Measurements from ENCODE around the gene PTPN11.
"Not testable (repeated sequence)": the region's sequence is repeated elsewhere in the genome, so short reads cannot be mapped to it uniquely, and the experiment has no call there.

The PTPN11 gene

DNA sequence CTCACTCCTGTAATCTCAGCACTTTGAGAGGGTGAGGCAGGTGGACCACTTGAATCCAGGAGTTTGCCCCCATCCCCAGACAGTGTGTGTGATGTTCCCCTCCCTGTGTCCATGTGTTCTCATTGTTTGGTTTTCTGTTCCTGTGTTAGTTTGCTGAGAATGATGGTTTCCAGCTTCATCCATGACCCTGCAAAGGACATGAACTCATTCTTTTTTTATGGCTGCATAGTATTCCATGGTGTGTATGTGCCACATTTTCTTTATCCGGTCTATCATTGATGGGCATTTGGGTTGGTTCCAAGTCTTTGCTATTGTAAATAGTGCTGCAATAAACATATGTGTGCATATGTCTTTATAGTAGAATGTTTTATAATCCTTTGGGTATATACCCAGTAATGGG is 38.4 kb downstream of the PTPN11 start:
- not testable (repeated sequence) for DNase-seq

DNA sequence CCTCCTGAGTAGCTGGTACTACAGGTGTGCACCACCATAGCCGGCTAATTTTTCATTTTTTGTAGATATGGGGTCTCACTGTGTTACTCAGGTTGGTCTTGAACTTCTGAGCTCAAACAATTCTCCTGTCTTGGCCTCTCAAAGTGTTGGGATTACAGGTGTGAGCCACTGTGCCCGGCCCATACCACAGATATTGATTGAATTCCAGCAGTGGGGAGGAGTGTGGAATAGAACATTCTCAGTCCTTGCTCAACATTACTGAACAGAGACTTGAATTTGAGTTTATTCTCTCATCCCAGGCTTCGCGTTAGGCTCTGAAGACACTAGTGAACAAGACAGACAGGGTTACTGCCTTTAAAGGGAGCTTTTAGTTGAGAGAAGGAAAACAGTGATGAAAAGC is 39.6 kb downstream of the PTPN11 start:
- no peak for DNase-seq

DNA sequence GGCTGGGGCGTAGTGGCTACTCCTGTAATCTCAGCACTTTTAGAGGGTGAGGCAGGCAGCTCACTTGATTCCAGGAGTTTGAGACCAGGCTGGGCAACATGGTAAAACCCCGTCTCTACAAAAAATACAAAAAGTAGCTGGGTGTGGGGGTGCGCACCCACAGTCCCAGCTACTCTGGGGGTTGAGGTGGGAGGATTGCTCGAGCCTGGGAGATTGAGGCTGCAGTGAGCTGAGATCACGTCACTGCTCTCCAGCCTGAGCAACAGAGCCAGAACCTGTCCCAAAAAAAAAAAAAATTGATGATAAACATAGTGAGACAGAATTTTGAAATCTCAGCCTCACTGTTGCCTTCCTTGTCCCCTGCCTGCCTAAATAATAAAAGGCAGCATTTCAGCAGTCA is 40.0 kb downstream of the PTPN11 start:
- DNase-seq: no peak

DNA sequence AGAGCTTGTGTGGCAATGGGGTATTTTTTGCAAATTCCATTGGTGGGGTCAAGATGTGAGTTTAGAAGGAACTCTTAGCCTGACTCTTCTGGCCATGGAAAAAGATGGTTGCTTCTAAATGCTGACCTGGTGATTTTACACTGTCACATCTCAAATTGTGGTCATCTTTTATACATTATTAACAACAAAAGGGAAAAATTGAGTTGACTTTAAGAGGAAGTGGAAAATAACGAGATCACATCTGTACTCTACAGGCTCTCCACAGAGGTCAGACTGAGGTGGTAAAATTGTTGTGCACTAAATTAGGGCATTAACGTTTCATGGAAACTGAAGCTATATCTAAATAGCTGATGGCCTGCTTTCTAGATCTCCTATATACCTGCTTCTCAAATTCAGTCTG is 44.7 kb downstream of the PTPN11 start:
- DNase-seq: no peak

DNA sequence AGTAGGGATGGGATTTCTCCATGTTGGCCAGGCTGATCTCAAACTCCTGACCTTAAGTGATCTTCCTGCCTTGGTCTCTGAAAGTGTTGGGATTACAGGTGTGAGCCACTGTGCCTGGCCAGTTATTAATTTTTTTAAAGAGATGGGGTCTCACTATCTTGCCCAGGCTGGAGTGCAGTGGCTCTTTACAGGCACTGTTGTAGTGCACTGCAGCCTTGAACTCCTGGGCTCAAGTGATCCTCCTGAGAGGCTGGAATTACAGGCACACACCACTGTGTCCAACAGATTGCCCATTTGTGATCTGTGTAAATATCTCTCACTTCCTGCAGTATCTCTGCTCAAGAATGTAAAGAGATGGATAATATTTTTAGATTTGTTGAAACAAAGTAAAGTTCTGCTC is 45.9 kb downstream of the PTPN11 start:
- DNase-seq: no peak

DNA sequence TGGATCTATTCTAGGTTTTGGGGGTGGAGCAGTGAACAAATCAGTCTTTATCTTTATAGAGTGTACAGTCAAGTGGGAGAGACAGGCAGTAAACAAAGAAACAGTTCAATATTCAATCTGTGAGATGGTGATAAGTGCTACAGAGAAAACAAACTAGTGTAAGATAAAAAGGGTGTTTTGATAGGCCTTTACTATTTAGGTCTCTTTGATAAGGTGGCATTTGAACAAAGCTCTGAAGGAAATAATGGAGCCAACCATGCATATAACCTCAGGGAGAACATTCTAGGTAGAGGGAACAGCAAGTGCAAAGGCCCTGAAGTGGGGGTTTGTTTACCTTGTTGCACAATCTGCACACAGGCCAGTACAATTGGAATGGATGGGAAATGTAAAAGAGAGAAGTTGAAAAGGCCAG is 47.3 kb downstream of the PTPN11 start:
- DNase-seq: no peak

DNA sequence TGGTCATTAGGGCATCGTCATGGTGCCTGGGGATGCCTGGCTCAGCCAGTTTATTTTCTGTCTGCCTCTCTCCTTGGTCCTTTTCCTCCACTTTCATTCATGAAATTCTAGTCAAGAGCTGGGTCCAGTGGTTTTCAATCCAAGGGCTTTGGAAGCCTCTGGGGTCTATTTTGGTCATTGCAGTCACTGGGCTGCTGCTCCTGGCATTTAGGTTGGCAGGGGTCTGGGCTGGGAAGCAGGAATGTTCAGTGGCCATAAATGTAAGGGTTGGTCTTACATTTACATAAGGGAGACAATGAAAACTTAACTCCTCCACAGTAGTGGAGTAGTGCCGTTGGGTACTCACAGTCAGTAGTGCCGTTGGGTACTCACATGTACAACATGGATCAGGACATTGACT is 48.1 kb downstream of the PTPN11 start:
- DNase-seq: no peak

DNA sequence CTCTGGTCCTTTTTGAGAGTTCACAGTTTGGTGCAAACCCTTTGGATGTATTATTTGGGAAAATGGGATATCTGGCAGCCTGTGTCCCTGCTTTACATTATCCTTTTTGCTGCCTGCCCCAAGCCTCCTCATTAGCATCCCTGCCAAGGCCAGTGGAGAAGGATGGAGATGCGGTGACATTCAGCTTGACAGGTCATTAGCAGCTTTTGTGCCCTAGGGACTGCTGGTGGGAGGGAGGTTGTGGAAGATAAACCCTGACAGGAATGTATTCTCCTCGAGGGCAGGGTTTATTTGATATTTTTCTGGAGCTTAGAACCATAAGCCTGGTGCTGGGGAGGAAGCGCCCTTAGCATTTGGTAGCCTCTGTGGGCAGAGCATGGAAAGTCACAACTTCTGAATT is 49.3 kb downstream of the PTPN11 start:
- no peak for DNase-seq

DNA sequence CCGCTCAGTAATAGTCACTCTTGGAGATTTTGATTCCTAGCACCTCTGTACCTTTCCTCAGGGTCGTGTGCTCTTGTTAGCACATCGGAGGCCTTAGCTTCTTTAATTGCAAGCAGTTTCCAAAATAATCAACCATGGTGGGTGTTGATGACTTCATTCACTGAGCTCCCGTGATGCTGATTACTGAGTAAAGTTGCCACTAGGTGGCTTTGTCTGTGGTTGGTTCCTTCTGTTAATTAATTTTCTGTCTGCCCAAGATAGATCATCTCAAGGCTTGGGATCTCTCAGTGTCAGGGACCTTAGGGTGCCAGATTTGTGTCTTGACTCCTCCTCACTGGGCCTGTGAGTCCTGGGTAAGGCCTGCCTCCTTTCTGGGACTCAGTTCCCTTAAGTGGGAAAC is 54.3 kb downstream of the PTPN11 start:
- DNase-seq: no peak

DNA sequence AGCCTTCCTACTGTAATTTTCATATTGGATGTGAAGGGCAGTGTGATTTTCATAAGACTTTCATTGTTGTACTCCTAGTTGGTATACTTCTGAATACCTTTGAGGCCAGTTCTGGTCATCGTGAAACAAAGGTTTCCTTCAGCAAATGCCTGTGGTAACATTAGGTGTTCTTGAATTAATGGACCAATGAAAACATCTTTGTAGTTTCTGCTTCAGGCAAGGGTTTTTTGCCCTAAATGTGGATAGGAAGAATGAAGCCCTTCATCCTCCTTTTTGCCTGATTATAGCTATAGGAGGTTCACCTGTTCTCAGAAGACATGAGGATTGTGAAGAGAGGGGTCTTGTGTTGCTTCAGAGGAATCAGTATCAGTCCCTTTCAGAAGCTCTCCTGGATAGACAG is 60.7 kb downstream of the PTPN11 start:
- no peak for DNase-seq

DNA sequence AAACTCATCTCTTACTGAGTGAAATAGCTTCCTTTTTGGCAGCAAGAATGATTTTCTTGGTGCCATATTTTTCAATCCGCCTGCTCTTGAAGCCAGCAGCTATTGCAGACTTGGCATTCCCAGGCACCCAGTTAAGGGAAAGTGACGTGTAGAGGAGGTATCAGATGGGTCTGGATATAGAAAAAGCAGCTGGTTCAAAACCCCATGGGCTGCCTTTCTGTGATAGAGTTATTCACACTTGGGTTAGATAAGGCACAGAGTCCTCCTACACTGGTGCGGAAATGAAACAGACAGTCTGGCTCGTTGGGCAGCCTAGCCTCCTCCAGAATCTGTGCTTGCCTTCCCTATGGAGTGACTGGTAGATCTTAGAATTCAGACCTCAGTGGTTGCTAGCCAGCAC is 62.2 kb downstream of the PTPN11 start:
- DNase-seq: no peak

DNA sequence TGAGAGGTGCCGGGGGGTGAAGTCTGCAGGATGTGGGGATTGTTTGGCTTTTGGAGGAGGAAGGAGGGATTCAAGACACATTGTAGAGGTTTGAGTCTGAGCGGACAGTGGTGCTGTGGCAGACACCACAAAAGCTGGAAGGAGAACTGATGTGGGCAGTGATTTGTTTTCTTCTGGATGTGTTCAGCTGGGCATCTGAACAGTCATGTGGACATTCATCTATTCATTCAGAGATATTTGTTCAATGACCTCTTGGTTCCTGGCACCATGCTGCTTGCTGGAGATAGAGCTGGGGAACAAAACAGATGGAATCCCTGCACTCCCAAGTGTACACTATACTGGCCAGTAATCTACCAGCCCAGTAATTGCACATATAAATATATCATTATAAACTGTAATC is 64.0 kb downstream of the PTPN11 start:
- DNase-seq: no peak

DNA sequence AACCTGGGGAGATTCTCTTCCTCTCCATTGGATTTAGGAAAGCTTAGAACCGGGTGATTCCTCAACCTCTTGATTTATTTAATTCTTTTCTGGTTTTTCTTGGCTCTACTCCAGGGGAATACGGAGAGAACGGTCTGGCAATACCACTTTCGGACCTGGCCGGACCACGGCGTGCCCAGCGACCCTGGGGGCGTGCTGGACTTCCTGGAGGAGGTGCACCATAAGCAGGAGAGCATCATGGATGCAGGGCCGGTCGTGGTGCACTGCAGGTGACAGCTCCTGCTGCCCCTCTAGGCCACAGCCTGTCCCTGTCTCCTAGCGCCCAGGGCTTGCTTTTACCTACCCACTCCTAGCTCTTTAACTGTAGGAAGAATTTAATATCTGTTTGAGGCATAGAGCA is 67.6 kb downstream of the PTPN11 start:
- no peak for DNase-seq

DNA sequence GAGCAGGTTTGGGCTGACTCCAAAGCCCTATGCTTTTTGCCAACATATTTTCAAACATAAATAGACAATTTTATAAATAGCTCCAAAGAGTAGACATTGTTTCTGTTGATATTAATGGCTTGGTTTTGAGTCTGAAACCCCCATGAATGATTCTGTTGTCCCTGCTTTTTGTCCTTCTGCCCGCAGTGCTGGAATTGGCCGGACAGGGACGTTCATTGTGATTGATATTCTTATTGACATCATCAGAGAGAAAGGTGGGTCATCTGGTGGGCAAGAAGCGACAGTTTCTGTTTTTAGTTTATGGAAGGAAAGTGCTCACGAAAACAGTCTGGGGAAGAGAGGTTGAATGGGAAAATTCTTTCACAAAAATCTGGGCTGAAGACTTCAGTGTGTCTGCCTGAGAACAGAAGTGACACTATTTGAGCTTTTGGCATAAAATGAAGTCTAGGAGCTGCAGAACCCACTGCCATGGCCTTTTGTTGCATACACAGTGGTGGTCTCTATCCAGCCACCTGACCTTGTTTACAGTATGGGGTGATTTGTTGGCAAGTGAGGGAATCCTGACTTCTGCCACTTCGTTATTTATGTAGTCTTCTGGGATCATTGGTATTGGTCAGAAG is 69.6 kb downstream of the PTPN11 start:
- DNase-seq: no peak

DNA sequence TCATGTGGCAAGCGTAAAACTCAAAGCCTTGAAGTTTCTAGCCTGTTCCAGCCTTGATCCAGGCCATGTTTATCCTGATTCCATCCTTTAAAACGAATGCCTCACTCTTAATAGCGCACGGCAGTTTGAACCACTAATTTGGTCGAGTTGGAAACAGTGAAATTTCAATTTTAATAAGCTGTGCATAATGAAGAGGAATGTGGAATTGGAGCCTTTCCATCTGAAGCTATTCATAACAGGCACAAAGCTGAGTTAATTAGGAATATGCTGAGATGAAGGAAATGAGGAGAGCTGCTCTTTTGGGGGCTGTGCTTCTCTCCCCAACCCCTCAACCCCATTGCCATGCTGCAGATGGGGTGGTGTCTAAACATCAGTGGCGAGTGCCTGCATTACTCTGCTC is 70.7 kb downstream of the PTPN11 start:
- no peak for DNase-seq

DNA sequence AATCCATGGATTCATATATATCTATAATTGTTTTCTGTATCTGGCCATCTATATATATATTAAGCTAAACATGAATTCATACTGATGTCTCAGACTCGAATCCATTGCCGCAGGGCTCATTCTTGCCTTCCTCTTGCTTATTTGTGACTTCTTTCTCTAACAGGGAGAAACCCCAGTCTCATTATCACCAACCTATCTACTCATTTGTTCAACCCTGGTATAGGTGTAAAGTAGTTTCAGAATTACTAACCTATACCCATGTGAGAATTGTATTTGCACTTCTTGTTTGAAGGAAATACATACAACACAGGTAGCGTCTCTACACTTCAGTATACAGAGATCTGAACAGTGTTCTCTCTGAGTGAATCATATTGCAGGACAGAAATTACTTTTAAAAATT is 77.7 kb downstream of the PTPN11 start:
- DNase-seq: no peak

DNA sequence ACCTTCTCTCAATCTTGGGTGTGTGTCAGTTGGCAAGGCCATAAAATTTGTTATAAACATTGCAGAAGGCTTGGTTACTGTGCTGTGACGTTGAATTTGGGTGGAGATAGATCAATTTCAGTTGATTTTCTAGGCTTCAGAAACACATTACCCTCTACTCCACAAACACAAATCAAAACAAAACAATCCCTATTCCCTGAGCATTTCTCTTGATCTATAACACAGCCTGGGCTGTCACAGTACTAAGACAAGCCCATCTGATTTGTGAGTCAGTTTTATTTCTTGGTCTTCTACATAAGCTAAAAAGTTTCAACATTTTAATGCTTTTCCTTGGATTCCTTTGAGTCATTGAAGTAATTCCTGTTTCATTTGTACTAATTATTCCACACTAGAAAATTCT is 79.8 kb downstream of the PTPN11 start:
- no peak for DNase-seq

DNA sequence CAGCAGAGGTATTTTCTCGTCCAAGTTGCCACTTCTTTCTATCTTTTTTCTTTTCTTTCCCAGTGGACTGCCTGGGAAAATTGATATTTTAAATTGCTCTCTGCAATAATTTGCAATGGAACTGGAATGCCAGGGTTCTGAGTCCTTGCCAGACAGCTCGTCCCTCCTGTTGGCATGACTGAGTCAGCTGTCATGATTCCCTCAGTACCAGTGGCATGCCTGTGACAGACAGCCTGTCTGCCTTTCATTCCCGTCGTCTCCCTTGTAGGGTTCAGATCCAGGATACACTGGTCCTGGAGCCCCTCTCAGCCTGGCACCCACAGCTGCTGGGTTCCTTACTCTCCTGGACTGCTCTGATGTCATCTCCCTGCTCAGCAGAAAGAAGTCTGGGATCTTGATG is 84.8 kb downstream of the PTPN11 start:
- no peak for DNase-seq

DNA sequence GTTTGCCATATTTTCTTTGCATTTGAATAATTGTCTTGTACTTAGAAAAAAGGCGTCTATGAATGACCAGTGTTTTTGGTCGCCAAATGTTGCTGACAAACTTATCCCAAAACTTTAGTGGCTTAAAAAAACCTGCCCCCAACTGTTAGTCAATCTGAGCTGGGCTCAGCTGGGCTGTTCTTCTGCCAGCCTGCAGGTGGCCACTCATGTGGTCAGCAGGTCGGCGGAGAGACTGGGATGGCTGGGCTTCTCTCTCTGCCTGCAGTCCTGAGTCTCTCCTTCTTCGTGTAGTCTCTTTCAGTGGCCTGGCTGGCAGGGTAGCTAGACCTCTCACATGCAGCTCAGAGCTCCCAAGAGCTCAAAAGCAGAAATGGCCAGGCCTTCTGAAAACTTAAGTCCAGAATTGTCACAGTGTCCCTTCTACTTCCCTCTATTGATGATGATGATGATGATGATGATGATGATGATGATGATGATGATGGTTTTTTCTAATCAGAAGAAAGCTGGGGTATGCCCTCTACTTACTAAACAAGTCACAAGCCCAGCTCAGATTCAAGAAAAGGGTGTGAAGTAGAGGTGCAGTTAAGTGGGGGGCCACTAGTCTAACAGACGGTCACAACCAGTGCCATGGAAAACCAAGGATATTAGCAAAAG is 87.9 kb downstream of the PTPN11 start:
- no peak for DNase-seq

DNA sequence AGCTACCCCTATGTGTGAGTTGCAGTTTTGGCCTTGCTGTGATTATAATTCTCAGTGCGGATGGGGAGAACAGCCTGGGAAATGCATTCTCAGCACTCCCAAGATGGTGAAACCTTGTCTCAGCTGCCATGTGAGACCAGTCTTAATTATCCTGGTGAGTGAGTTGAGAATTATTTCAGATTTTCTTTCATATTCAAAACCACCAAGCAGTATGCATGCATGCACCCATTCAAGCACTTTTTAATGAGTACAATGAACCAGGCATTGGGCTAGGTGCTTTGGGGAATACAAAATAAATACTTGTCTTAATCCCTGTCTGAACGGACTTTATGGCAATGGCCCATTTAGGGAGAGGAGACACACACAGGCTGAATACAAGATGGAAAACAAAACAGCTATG is 94.7 kb downstream of the PTPN11 start:
- DNase-seq: no peak

DNA sequence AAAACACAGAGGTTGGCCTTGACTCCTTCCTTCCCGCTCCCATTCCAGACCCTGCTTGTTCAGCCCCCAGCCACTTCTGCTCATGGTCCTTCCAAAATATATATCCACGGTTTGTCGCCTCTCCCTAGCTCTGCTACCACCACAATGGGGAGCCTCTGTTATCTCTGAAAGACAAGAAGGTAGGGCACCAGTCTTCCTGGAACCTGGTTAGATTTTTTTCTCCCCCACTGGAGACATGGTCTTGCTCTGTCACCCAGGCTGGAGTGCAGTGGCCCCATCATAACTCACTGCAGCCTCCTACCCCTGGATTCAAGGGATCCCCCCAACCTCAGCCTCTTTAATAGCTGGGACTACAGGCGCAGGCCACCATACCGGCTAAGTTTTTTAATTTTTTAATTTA is 95.7 kb downstream of the PTPN11 start:
- DNase-seq: no peak

DNA sequence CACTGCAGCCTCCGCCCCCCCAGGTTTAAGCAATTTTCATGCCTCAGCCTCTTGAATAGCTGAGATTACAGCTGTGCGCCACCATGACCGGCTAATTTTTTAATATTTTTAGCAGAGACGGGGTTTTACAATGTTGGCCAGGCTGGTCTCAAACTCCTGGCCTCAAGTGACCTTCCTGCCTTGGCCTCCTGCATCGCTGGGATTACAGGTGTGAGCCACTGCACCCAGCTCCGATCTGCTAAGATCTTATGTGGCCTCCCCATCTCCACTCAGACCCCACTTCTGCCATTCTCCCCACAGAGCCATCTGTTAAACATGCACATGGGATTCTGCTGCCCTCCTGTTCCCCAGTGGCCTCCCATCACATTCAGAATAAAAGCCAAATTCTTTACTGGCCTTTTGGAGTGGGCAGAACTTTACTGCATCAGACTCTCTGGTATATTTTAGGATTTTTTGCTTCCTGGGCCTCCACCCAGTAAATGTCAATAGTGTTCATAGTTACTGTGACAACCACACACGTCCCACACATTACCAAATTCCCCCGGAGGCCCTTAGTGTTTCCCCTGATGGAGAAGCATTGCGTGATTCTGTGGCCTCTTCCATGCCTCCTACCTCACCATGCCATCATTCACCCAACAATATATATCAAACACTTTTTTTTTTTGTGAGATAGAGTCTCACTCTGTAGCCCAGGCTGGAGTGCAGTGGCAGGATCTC is 96.3 kb downstream of the PTPN11 start:
- no peak for DNase-seq

DNA sequence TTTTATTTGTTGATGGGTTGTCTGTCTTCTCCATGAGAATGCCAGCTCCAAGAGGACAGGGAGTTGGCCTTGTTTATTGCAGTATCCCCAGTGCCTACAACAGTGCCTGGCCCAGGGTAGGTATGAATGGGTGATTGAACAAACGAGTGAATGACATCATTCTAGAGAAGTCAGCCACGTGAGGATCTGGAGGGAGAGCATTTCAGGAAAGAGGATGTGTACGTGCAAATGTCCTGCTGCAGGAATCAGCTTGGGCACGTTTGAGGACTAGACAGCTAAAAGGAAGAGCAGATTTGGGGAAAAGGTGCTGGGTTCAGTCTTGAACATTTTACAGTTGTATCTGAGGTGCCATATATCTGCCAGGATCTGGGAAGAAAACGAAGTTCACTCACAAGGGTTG is 97.1 kb downstream of the PTPN11 start:
- no peak for DNase-seq

DNA sequence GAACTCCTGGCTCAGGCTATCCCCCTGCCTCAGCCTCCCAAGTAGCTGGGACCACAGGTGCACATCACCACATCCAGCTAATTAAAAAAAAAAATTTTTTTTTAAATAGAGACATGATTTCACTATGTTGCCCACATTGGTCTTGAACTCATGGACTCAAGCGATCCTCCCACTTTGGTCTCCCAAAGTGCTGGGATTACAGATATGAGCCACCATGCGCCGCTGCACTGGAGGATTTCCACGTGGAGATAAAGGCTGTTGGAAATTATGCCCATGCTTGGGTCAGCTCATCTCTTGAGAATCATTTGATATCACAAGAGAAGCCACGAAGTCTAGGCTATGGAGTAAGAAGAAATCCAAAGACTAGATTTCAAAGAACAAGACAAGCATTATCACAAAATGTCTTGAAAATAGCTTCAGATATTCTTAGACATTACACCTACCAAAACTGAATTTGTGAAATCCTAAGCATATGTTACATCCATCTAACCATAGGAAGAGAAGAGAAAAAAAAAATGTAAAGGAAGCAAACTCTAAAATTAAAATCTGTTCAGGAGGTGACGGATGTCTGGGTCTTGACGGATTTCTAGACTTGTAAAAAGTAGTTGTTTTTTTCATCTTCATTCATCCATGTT is 99.1 kb downstream of the PTPN11 start:
- DNase-seq: no peak

Measured in CD4-positive, alpha-beta T cell treated with Interleukin-1 beta for 1 hour (primary cell).